ENCODE measurements around the gene RNF20.

GRCh38 chr9:101530076-101530711 lies 3.5 kb upstream of the RNF20 start:
- TF ChIP-seq, protein P1, sequence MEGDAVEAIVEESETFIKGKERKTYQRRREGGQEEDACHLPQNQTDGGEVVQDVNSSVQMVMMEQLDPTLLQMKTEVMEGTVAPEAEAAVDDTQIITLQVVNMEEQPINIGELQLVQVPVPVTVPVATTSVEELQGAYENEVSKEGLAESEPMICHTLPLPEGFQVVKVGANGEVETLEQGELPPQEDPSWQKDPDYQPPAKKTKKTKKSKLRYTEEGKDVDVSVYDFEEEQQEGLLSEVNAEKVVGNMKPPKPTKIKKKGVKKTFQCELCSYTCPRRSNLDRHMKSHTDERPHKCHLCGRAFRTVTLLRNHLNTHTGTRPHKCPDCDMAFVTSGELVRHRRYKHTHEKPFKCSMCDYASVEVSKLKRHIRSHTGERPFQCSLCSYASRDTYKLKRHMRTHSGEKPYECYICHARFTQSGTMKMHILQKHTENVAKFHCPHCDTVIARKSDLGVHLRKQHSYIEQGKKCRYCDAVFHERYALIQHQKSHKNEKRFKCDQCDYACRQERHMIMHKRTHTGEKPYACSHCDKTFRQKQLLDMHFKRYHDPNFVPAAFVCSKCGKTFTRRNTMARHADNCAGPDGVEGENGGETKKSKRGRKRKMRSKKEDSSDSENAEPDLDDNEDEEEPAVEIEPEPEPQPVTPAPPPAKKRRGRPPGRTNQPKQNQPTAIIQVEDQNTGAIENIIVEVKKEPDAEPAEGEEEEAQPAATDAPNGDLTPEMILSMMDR (conservative IDR thresholded peaks at IDR 0.05; ENCODE audit: low read length) = peak; percentile 82
- TF ChIP-seq EZH2phosphoT487 (IDR thresholded peaks at IDR 0.05; ENCODE audit: borderline replicate concordance) = no peak
